Effector CD4-positive, alpha-beta T cell (primary cell): ENCODE results near the gene BEND3.
"Not testable (repeated sequence)": the region's sequence is repeated elsewhere in the genome, so short reads cannot be mapped to it uniquely, and the experiment has no call there.

ENCODE experiments used
- DNase-seq: peaks from one replicate; pipeline ENCODE4 v3.0.0-alpha.2; 2020

BEND3 gene

DNA sequence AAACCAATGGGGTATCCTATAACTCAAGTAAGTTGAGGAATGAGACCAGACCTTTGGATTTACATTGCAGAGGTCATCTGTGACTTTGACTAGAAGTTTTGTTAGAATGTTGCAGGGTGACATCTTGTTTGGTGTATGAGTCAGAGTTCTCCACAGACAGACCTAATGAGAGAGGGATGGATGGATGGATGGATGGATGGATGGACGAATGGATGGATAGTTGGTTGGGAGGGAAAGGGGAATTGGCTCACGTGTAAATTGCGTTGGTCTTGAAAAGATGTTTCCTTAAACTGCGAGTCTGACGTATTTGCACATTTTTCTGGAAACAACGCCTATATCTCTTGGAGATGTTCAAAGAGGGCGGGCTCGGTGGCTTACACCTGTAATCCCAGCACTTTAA is 88.3 kb downstream of the BEND3 start:
- no peak for DNase-seq

DNA sequence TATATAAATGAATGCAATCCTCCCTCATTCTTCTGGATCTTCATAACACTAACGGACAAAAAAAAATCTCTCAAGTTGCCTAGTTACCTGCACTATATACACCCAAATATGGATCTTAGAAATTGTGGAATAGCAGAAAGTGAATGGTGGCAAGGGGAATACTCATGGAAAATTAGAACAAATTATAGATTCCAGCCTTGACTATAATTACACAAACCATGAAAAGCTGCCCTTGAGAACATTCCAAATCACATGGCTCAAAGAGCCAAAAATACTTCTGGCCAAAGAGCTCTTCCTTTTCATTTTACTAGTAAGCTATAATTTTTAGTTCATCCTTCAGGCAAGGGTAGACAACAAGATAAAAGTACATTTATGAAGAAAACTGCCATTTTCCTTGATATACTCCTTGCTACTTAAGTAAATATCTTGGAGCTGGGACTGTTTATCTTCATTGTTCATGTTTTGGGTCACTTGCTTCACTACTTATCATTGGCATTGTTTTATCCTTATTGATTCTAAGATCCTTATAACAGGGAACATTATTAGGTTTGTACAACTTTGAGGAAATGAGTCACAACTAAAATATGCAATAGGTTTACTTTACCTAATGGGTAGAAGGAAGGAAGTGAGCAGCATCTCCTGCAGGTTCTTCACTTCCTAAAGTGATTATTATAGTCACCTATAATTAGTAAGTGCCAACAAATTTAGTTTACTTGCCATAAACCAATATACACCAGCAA is 93.7 kb downstream of the BEND3 start:
- DNase-seq, result no peak

DNA sequence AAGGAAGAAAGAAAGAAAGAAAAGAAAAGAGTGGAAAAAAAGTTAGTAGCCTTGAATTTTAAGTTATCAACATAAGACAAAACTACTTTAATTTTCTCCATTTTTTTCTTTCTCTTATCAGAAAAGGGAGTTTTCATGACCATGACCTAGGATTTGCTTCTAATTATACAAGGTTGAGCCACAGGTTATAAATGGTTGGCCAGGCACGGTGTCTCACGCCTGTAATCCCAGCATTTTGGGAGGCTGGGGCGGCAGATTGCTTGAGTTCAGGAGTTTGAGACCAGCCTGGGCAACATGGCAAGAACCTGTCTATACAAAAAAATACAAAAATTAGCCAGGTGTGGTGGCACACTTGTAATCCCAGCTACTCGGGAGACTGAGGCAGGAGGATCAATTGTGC is 95.1 kb downstream of the BEND3 start:
- DNase-seq, result no peak

DNA sequence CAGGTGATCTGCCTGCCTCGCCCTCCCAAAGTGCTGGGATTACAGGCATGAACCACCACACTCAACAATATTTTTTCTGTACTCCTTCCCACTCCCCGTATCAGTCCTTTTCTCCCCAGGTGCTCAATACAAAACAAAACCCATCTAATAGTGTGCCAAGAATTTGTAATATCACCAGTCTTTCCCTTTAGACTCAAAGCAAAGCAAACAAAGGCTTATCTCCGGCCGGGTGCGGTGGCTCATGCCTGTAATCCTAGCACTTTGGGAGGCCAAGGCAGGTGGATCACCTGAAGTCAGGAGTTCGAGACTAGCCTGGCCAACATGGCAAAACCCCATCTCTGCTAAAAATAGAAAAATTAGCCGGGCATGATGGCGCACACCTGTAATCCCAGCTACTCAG is 95.7 kb downstream of the BEND3 start:
- not testable (repeated sequence) for DNase-seq

DNA sequence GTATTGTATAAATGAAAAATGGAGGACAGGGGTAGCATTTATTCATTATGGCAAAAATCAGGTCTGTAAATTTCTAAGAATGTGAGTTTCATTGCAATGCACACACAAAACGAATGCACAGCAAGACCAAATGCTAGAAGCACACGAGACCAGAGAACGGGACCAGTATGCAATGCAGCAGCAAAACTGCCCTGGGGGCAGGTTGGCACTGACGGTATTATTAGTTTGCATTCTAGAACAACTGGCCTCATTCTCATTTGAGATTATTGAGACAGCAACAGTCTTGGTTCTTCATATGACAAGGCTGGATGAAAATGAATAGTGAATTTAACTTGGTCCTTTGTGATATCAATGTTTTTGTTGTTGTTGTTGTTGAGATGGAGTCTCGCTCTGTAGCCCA is 96.3 kb downstream of the BEND3 start:
- DNase-seq, result no peak
